Limb (tissue), 2 donors: ENCODE measurements around the gene SURF2.
"Not testable (repeated sequence)": the region's sequence is repeated elsewhere in the genome, so short reads cannot be mapped to it uniquely, and the experiment has no call there.

Source experiments
- DNase-seq, 2 donors: peaks; one replicate each; pipeline ENCODE4 v3.0.0-alpha.2; 2016; ENCODE audit errors: extremely low spot score in 2 of 2

The SURF2 gene

DNA sequence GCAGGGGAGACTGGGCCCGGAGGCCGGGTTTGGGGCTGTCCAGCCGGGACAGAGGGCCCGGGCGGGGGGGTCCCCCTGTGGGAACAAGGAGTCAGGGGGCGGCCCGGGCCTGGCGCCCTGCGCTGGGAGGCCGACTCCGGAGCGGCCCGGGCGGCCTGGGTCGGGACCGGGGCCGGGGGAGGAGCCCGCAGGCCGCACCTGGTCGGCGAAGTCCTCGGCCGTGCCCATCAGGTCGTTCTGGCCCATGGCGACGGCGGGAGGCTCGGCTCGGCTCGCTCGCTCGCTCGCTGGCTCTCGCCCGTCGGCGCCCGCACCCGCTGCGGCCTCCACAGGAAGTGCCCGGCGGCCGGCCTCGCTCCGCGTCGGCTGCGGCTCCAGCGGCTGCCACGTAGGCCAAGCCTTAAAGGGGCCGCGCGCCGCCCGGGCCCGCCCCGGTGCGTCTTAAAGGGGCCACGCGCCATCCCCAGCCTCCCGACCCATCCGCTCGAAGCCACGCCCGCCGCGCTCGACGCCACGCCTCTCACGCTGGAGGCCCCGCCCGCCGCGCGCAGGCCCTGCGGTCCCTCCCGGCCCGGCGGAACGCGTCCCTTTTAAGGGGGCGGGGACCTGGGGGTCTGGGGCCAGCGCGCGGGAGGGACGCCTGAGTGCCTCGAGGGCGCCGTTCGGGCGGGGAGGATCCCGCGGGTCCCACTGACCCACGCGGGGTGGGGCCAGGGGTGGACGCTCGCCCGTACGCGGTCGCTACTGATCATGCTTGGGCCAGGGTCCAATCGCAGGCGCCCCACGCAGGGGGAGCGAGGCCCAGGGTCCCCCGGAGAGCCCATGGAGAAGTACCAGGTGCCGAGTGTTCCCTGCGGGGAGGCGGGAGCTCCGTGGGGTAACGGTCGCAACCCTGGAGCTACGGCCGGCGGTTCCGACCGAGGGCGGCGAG lies 19.6 kb downstream of the SURF2 start, which contains the start of the genes STKLD1 and SURF4:
TSS of gene STKLD1 (plus strand) at position 643 of the 931 bp plus-strand sequence. CDS start at position 751, 108 bp downstream.
TSS of gene SURF4 (minus strand) at position 337 of the 931 bp plus-strand sequence. CDS start at position 246, 91 bp downstream.
- peak; percentile 97 to 98 for DNase-seq

DNA sequence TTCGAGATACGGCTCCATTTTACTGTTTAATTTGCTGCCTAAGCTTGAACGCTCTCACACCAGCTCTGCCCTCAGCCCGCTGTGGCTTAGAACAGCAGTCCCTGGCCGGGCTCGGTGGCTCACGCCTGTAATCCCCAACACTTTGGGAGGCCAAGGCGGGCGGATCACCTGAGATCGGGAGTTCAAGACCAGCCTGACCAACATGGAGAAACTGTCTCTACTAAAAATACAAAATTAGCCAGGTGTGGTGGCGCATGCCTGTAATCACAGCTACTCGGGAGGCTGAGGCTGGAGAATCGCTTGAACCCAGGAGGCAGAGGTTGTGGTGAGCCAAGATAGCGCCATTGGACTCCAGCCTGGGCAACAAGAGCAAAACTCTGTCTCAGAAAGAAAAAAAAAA lies 20.9 kb downstream of the SURF2 start:
- not testable (repeated sequence) for DNase-seq

DNA sequence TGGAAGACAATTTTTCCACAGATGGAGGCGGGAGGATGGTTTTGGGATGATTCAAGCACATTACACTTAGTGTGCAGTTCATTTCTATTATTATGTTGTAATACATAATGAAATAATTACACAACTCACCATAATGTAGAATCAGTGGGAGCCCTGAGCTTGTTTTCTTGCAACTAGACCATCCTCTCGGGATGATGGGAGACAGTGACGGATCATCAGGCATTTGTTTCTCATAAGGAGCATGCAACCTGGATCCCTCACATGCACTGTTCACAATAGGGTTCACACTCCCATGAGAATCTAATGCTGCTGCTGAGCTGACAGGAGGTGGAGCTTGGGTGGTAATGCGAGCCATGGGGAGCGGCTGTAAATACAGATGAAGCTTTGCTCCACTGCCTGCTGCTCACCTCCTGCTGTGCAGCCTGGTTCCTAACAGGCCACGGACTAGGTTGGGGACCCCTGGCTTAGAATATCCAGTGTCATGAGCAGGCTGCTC lies 21.4 kb downstream of the SURF2 start:
- no peak for DNase-seq

DNA sequence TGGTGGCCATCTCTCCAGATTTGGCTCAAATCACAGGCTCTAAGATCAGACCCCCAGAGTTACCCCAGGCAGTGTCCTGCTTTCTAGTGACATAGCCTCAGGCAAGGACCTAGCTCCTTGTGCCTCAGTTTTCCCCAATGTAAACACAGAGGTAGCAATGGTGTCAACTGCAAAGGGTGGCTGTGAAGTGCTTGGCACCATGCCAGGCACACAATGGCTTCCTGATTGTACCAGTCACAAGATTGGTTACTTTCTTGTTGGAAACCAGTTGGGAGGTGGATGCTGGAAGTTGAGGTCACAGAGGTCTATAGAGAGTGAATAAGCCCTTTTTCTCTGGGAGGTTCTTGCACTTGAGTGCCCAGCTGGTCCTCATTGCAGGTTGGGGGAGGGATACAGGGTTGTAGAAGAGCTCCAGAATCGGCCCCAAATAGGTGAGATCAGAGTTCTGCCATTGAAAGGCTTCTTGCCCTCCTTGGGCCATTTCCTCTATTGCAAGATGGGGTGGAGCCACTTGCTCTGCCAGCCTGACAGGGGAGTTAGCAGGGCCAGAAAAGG lies 22.1 kb downstream of the SURF2 start:
- DNase-seq, result no peak

DNA sequence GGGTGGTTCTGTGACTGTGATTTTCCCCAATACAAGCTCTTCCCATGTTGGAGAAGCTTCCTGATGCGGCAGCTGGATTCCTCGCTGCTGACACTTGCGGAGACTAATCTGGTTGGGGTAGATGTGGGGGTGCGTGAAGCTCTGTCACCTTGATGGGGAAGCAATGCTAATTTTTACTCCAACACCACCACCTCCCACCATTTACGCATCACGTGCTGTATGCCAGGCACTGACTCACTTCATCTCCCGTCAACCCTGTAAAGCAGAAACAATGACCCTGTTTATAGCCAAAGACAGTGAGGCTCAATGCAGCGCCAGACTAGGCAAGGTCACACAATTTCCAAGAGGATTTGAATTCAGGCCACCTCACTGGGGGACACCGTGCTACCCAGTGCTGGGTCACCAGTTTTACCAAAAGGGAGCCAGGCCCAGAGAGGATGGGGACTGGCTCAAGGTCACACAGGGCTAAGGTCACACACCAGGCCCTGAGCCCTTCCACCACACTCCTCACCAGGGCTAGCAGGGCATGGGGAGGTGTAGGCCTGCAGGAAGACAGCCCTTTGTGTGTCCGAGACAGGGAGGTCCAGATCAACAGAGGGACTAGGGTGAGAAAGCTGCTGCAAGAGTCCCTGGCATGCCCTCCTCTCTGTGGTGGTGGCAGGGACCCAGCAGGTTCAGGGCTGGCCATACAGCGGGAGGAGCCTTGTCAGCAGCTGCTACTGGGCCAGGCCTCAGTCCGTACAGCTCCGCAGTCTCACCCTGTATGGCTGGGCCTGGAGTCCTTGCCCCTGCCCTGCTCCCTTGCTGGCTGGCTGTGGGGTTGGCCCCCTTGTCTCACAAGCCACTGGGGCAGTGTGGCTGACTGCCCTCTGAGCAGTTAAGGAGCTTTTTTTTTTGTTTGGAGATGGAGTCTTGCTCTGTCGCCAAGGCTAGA lies 23.1 kb downstream of the SURF2 start:
- no peak for DNase-seq

DNA sequence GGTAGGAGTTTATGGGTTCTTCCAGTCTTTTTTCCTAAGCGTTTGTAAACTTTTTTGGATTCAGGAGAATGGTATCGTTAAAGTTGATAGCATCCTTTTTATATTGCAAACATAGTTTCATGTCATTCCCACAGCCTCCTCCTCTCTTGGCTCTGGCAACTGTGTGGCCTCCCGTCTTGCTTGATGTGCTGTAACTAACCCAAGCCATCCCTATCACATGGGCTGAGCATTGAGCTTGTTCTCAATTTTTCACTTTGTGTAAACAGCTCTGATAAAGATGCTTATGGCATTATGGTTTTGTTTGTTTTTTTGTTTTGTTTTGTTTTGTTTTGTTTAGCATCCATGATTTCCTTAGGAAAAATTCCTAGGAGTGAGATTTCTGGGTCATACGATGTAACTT lies 24.4 kb downstream of the SURF2 start:
- DNase-seq, result no peak

DNA sequence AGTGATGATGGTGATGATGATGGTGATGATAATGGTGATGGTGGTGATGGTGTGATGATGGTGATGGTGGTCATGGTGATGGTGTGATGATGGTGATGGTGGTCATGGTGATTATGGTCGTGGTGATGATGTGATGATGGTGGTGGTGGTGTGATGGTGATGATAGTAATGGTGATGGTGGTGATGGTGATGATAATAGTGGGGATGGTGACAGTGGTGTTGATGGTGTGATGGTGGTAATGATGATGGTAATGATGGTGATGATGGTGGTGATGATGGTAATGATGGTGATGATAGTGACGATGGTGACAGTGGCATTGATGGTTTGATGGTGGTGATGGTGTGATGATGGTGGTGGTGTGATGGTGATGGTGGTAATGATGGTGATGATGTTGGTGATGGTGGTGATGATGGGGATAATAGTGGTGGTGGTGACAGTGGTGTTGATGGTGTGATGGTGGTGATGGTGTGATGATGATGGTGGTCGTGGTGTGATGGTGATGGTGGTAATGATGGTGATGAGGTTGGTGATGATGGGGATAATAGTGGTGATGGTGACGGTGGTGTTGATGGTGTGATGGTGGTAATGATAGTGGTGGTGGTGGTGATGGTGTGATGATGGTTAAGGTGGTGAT lies 26.3 kb downstream of the SURF2 start:
- no peak for DNase-seq

DNA sequence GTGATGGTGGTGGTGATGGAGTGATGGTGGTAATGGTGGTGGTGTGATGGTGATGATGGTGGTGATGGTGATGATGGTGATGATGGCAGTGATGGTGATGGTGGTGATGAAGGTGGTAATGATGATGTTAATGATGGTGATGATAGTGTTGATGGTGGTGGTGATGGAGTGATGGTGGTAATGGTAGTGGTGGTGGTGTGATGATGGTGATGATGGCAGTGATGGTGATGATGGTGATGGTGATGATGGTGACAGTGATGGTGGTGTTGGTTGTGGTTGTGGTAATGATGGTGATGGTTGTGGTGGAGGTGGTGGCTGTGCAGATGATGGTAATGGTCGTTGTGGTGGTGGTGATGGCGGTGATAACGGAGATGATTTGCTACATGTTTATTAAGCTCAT lies 27.1 kb downstream of the SURF2 start:
- DNase-seq, result no peak

DNA sequence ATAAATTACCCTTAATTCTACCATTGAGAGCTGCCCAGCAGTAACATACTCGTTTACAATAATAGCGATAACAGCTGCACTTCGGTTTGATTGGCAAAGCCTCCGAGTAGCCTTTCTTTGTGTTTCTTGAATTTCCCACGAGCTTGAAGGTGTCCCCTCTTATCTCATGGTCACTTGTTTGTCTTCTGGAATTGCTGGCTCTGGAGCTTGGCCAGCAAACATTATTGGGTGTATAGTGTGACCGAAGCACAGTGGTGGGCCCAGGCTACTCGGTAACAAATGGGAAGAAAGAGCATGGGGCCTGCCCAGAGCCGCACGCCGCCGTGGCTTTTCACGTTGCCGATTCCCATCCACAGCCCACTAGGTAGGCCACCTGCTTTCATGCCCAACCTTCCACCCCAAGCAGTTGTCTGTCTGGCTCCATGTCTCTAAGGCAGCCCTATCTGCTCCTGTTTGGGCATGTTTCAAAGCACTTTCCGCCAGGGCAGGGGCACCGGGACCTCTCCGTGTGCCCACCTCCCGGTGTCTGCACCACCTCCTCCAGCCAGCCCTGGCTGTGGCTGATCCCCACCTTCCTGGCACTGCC lies 28.5 kb downstream of the SURF2 start:
- no peak for DNase-seq

DNA sequence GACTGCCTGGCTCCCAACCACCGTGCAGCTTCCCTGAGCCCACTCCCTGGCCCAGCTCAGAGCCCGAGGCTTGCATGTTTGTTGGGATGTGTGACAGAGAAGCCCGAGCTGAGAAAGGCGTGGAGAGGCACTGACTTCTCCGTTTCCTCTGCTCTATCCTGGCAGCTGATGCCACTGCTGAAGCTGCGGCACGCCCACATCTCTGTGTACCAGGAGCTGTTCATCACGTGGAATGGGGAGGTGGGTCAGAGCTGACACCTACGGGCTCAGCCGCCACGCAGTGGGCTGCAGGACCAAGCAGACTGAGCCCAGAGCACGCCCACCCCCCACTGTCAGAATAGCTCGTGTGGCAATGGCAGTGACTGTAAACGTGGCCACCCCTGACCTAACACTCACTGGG lies 29.1 kb downstream of the SURF2 start:
- no peak for DNase-seq

DNA sequence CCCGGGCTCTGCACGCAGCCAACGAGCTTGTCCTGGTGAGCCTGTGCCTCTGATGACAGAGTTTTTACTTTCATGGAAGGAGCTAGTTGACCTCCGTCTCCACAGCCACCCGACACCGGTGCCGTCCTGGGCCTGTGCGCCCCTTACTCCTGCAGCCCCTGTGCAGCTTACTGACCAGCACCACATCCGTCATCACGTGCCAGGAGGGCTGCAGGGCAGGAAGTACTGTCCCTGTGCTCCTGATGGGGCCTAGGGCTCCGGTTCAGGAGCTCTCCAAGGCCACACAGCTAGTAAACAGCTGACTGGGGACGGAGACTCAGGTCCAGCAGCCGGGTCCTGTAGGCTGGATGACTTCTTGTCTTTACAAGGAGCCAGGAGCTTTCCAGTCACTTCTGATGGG lies 30.0 kb downstream of the SURF2 start:
- no peak for DNase-seq

DNA sequence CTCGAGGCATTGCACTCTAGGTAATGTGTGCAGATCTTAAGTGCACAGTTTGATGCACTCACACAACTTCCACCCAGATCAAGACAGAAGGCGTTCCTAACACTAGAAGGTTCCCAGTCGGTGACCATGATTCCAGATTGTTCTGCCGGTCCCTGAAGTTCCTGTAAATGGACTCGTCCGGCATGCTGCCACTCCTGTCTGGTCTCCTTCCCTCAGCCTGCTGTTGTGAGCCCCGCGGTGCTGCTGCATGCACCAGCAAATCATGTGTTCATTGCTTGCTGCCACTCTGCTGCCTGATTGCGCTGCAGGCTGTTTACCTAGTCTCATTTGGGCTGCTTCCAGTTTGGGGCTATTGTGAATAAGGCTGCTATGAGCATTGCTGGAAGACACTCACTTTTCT lies 31.3 kb downstream of the SURF2 start:
- no peak for DNase-seq

DNA sequence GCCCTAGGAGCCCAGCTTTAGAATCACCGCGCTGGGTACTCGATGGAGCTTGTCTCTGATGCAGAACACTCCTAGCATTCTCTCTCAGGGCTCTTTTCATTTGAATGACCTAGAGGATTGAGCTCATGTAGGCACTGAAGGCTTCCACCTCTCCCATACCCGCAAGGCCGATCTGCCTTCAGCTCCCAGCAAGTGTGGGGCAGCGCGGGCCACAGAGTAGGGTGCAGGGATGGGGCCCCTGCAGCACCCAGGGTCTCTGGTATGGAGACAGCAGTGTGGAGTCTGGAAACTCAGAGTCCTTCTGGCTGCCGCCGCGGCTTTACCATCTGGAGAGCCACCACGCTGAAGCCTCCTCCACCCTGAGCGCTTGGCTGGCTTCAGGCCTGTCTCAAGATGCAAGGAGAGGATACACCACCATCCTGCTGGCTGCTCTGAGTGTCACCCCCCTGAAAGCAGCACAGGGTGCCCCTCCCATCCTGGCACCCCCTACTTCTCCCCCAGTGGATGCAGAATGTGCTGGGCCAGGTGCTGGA lies 32.7 kb downstream of the SURF2 start:
- no peak for DNase-seq

DNA sequence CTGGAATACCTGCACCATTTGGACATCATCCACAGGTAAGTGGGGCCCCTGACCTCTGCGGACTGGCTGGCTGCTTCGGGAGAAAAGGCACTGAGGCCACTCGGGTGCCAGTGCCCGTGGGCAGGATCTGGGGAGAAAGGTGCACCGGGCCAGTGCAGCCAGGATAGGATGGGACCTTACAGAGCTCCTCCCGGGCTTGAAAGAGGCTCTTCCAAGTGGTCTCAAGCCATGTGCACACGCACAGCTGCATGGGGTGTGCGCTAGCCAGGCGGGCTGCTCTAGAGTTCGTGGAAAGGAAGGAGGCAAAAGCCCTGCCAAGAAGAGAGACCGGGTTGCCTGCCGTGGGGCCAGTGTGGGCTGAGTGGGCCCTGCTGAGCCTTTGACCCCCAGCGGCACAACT lies 33.2 kb downstream of the SURF2 start:
- DNase-seq, result no peak

DNA sequence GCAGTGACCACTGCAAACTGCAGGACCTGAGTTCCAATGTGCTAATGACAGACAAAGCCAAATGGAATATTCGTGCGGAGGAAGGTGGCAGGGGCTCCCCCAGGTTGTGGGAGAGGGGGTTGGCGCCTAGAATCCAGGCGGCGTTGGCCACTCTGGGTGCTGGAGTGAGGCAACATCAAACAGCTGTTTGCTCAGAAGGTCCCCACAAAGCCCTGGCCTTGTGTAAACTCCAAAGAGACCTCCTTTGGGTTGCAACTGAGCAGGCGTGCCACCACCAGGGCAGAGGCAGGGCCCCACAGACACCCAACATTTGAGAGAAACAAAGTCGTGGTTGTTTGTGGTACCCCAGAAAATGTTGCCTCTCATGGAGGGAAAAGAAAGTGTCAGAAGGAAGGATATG lies 34.4 kb downstream of the SURF2 start:
- no peak for DNase-seq

DNA sequence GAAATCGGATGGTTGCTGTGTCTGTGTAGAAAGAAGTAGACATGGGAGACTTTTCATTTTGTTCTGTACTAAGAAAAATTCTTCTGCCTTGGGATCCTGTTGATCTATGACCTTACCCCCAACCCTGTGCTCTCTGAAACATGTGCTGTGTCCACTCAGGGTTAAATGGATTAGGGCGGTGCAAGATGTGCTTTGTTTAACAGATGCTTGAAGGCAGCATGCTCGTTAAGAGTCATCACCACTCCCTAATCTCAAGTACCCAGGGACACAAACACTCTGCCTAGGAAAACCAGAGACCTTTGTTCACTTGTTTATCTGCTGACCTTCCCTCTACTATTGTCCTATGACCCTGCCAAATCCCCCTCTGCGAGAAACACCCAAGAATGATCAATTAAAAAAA lies 35.1 kb downstream of the SURF2 start:
- DNase-seq, result not testable (repeated sequence)

DNA sequence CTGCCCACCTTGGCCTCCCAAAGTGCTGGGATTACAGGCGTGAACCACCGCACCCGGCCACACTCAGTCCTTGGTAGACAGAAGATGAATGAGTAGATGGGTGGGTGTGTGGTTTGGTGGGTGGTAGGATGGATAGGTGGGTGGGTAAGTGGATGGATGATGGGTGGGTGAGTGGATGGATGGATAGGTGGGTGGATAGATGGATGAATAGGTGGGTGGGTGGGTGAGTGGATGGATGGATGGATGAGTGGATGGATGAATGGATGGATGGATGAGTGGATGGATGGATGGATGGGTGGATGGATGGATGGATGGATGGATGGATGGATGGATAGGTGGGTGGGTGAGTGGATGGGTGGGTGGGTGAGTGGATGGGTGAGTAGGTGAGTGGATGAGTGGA lies 36.0 kb downstream of the SURF2 start:
- not testable (repeated sequence) for DNase-seq

DNA sequence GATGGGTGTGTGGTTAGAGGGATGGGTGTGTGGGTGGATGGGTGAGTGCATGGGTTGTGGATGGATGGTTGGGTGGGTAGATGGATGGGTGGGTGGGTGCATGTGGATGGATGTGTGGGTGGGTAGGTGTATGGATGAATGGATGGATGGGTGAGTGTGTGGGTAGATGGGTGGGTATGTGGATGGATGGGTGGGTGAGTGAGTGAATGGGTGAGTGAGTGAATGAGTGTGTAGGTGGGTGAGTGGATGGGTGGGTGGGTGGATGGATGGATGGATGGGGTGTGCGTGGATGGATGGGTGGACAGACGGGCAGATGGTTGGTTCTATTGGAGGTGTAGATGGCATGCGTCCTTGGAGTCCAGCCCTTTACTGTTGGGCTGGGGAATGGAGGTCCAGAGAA lies 37.0 kb downstream of the SURF2 start:
- no peak for DNase-seq

DNA sequence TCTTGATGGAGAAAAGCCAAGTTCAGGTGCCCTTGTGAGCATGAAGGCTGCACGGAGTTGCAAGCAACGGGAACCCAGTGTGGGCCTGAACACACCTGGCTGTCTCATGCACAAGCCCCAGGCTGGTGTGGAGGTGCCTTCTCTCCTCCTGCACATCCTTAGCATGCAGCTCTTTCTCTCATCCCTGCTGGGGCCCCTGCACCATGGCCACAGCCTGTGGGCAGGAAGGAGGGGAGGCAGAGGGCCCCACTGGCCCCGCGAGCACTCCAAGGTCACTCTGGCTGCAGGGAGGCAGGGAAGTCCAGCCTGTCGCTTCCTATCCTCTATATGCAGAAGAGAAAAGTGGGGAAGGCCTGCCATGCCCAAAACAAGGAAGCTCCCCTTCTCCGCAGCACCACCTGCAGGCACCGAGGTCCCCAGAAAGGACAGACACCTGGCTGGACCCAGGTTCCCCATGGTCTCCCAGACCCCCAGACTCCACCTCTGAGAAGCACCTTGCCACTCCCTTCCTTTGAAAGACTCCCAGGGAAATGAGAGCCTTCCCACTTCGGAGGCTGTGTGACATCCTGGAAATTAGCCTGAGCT lies 38.4 kb downstream of the SURF2 start:
- DNase-seq, result no peak

DNA sequence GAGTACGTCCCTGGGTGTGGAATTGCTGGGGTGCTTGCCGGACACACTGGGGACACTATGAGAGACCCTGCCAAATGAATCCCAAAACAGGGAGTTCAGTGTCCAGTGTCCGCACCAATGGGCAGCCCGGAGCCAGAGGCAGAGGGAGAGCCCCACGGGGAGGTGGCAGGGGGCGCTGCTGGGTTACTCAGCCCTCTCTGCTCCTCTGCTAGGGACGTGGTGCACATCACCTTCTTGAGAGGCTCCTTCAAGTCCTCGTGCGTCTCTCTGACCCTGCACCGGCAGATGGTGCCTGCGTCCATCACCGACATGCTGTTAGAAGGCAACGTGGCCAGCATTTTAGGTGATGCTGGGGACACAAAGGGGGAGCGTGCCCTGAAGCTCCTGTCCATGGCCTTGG lies 40.6 kb downstream of the SURF2 start:
- DNase-seq, result no peak
